ENCODE measurements around the gene RPL38.

DNA sequence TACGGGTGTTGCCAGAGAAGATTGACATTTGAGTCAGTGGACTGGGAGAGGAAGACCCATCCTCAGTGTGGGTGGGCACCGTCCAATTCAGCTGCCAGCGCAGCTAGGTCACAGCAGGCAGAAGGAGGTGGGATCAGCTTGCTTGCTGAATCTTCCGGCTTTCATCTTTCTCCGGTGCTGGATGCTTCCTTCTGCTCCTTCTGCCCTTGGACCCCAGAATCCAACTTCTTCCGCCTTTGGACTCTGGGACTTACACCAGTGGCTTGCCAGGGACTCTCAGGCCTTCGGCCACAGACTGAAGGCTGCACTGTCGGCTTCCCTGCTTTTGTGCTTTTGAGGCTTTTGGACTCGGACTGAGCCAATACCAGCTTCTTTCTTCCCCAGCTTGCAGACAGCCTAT is 46.1 kb upstream of the RPL38 start:
- TF ChIP-seq GABPA (IDR thresholded peaks at IDR 0.05; ENCODE audit: low read depth) = no peak
- TF ChIP-seq, protein P1, sequence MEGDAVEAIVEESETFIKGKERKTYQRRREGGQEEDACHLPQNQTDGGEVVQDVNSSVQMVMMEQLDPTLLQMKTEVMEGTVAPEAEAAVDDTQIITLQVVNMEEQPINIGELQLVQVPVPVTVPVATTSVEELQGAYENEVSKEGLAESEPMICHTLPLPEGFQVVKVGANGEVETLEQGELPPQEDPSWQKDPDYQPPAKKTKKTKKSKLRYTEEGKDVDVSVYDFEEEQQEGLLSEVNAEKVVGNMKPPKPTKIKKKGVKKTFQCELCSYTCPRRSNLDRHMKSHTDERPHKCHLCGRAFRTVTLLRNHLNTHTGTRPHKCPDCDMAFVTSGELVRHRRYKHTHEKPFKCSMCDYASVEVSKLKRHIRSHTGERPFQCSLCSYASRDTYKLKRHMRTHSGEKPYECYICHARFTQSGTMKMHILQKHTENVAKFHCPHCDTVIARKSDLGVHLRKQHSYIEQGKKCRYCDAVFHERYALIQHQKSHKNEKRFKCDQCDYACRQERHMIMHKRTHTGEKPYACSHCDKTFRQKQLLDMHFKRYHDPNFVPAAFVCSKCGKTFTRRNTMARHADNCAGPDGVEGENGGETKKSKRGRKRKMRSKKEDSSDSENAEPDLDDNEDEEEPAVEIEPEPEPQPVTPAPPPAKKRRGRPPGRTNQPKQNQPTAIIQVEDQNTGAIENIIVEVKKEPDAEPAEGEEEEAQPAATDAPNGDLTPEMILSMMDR (IDR thresholded peaks at IDR 0.05; ENCODE audit: insufficient read depth, low read length) = no peak

All from HL-60 (cell line).